ENCODE data around the gene CCDC54. TPM values are rescaled to one million over a fixed set of nuclear protein-coding genes. Genes with fewer than 3 reads are reported as not detected.
A peak's percentile ranks its signal among the peaks of the same experiment; 100 is the strongest.

CCDC54 gene
- total RNA-seq, 1 donor from 2014 or later: not detected

DNA sequence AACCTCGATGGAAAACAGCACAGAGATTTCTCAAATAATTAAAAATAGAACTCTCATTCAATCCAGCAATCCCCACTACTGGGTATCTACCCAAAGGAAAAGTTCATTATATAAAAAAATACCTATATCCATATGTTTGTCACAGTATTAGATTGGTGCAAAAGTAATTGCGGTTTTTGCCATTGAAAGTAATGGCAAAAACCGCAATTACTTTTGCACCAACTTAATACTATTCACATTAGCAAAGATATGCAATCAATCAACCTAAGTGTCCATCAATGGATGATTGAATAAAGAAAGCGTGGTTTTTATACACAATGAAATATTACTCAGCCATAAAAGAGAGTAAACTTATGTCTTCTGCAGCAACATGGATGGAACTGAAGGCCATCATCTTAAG lies 12.2 kb upstream of the CCDC54 start:
- Histone ChIP-seq H3K79me2 (ENCODE audit: insufficient read depth, low read length) (no peaks in the 10 kb centered on the region), H3K27me3 (ENCODE audit: insufficient read depth, low read length) (no peaks in the 10 kb centered on the region), H2AFZ (ENCODE audit: low read depth, low read length) (no peak overlapping the region), H3K36me3 (ENCODE audit: insufficient read depth, low read length) (no peaks in the 10 kb centered on the region), H3K4me3 (ENCODE audit: insufficient read depth, low read depth, low read length) (no peak overlapping the region), H3K4me2 (ENCODE audit: low read length) (no peak overlapping the region), H4K20me1 (ENCODE audit: insufficient read depth, low read length) (no peaks in the 10 kb centered on the region), H3K4me1 (ENCODE audit: insufficient read depth, low read length) (peaks cover 17% of the 10 kb centered on the region), H3K9ac (ENCODE audit: low read length) (no peak overlapping the region), H3K9me3 (ENCODE audit: insufficient read depth, low read depth, low read length) (no peaks in the 10 kb centered on the region), H3K27ac (ENCODE audit: low read depth, low read length) (no peak overlapping the region)
- Mint-ChIP-seq H3K4me1 (ENCODE audit: low read depth, unreplicated experiment) (peaks cover 14% of the 10 kb centered on the region), H3K9me3 (ENCODE audit: unreplicated experiment) (peaks cover 2% of the 10 kb centered on the region), H3K4me3 (ENCODE audit: unreplicated experiment) (no peak overlapping the region), H3K27ac (ENCODE audit: unreplicated experiment) (no peak overlapping the region), H3K36me3 (ENCODE audit: low read depth, unreplicated experiment) (peaks cover 4% of the 10 kb centered on the region), H3K27me3 (ENCODE audit: low read depth, unreplicated experiment) (no peaks in the 10 kb centered on the region)
- DNase-seq (ENCODE audit: low read depth): no peak
- FAIRE-seq: no peak
- no peak for TF ChIP-seq CTCF (IDR thresholded peaks at IDR 0.05; ENCODE audit: insufficient read depth, low read depth, low read length)
- no peak for TF ChIP-seq EZH2 (IDR thresholded peaks at IDR 0.05; ENCODE audit: insufficient read depth, low read length)

DNA sequence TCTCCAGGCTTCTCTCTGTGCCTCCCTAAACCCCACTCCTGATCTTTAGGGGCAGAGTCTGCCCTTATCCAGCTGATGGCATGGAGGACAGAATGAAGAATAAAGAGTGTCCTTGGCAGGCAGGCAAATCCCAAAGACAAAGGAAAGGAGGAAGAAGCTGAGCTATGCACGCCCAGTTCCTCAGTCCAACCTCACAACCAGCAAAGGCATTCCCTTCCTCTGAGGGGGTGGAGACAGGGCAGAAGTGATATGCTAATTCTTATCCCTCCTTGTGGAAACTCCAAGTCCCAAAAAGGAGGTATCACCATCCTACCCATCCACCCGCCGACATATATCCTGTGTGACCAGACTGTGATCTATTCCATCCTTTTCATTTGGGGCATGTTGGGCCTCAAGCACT lies 10.5 kb upstream of the CCDC54 start:
- H3K36me3 Mint-ChIP-seq (ENCODE audit: low read depth, unreplicated experiment): no peaks in the 10 kb centered on the region
- Histone ChIP-seq H3K4me1 (ENCODE audit: insufficient read depth, low read length) (peaks cover 17% of the 10 kb centered on the region), H3K36me3 (ENCODE audit: insufficient read depth, low read length) (no peaks in the 10 kb centered on the region), H3K9ac (ENCODE audit: low read length) (peak overlapping the region; percentile 59), H3K4me3 (ENCODE audit: insufficient read depth, low read depth, low read length) (peak overlapping the region; percentile 16), H3K27ac (ENCODE audit: low read depth, low read length) (peak overlapping the region; percentile 90), H3K4me2 (ENCODE audit: low read length) (peak overlapping the region; percentile 69), H2AFZ (ENCODE audit: low read depth, low read length) (peak overlapping the region; percentile 83), H4K20me1 (ENCODE audit: insufficient read depth, low read length) (no peaks in the 10 kb centered on the region), H3K9me3 (ENCODE audit: insufficient read depth, low read depth, low read length) (no peaks in the 10 kb centered on the region), H3K79me2 (ENCODE audit: insufficient read depth, low read length) (no peaks in the 10 kb centered on the region), H3K27me3 (ENCODE audit: insufficient read depth, low read length) (no peaks in the 10 kb centered on the region)
- H3K27me3 Mint-ChIP-seq (ENCODE audit: low read depth, unreplicated experiment): no peaks in the 10 kb centered on the region
- peak overlapping the region; percentile 28 for H3K4me3 Mint-ChIP-seq (ENCODE audit: unreplicated experiment)
- peaks cover 2% of the 10 kb centered on the region for H3K9me3 Mint-ChIP-seq (ENCODE audit: unreplicated experiment)
- peak overlapping the region; percentile 35 for H3K27ac Mint-ChIP-seq (ENCODE audit: unreplicated experiment)
- FAIRE-seq: no peak
- no peak for TF ChIP-seq EZH2 (IDR thresholded peaks at IDR 0.05; ENCODE audit: insufficient read depth, low read length)
- TF ChIP-seq CTCF (IDR thresholded peaks at IDR 0.05; ENCODE audit: insufficient read depth, low read depth, low read length): no peak
- peaks cover 14% of the 10 kb centered on the region for H3K4me1 Mint-ChIP-seq (ENCODE audit: low read depth, unreplicated experiment)
- DNase-seq (ENCODE audit: low read depth): peak; percentile 56

GRCh38 chr3:107367353-107367752 lies 9.9 kb upstream of the CCDC54 start:
- Histone ChIP-seq H2AFZ (ENCODE audit: low read depth, low read length) (peak overlapping the region; percentile 83), H3K4me2 (ENCODE audit: low read length) (peak overlapping the region; percentile 69), H3K4me3 (ENCODE audit: insufficient read depth, low read depth, low read length) (peak overlapping the region; percentile 15), H3K79me2 (ENCODE audit: insufficient read depth, low read length) (no peaks in the 10 kb centered on the region), H4K20me1 (ENCODE audit: insufficient read depth, low read length) (no peaks in the 10 kb centered on the region), H3K27ac (ENCODE audit: low read depth, low read length) (peak overlapping the region; percentile 90), H3K36me3 (ENCODE audit: insufficient read depth, low read length) (no peaks in the 10 kb centered on the region), H3K4me1 (ENCODE audit: insufficient read depth, low read length) (peaks cover 17% of the 10 kb centered on the region), H3K27me3 (ENCODE audit: insufficient read depth, low read length) (no peaks in the 10 kb centered on the region), H3K9me3 (ENCODE audit: insufficient read depth, low read depth, low read length) (no peaks in the 10 kb centered on the region), H3K9ac (ENCODE audit: low read length) (no peak overlapping the region)
- Mint-ChIP-seq H3K4me3 (ENCODE audit: unreplicated experiment) (no peak overlapping the region), H3K9me3 (ENCODE audit: unreplicated experiment) (no peaks in the 10 kb centered on the region), H3K27ac (ENCODE audit: unreplicated experiment) (peak overlapping the region; percentile 35), H3K36me3 (ENCODE audit: low read depth, unreplicated experiment) (no peaks in the 10 kb centered on the region), H3K27me3 (ENCODE audit: low read depth, unreplicated experiment) (no peaks in the 10 kb centered on the region), H3K4me1 (ENCODE audit: low read depth, unreplicated experiment) (peaks cover 11% of the 10 kb centered on the region)
- no peak for FAIRE-seq
- TF ChIP-seq EZH2 (IDR thresholded peaks at IDR 0.05; ENCODE audit: insufficient read depth, low read length) (no peak), CTCF (IDR thresholded peaks at IDR 0.05; ENCODE audit: insufficient read depth, low read depth, low read length) (no peak)
- DNase-seq (ENCODE audit: low read depth): peak; percentile 84

Data from astrocyte (in vitro differentiated cells and primary cell).